HG02943 (cell line): ENCODE measurements around the gene TAS1R1.

ENCODE experiments used
- ATAC-seq: cut with Tn5 transposase; IDR thresholded peaks from one replicate; pipeline ENCODE4 v1.9.1; 2021; ENCODE audit warnings: mild to moderate bottlenecking, low read depth, moderate library complexity; ENCODE audit not compliant: unreplicated experiment

The TAS1R1 gene

GRCh38 chr1:6627031-6627430 is 71.9 kb downstream of the TAS1R1 start:
- no peak for ATAC-seq

GRCh38 chr1:6627841-6628545 is 72.9 kb downstream of the TAS1R1 start:
- no peak for ATAC-seq

- ATAC-seq = no peak
Observed at GRCh38 chr1:6628971-6629479, 73.9 kb downstream of the TAS1R1 start.
